ENCODE measurements around the gene NLN. TPM values are rescaled to one million over a fixed set of nuclear protein-coding genes. Genes with fewer than 3 reads are reported as not detected.

The NLN gene
- total RNA-seq, 1 donor from 2014 or later = 94.3 TPM

GRCh38 chr5:65736011-65736410 lies 14.0 kb downstream of the NLN start:
- H3K79me2 ChIP-seq (ENCODE audit: low read depth) = peaks cover 96% of the 10 kb centered on the region
- no peaks in the 10 kb centered on the region for H3K4me1 ChIP-seq
- no peak overlapping the region for H3K9ac ChIP-seq
- H3K27me3 Mint-ChIP-seq (ENCODE audit: insufficient read depth, low read depth) = no peaks in the 10 kb centered on the region
- H3K36me3 Mint-ChIP-seq = peaks cover 11% of the 10 kb centered on the region
- H3K4me3 Mint-ChIP-seq = no peak overlapping the region
- H3K9me3 ChIP-seq (ENCODE audit: low read depth) = no peaks in the 10 kb centered on the region
- H3K27ac ChIP-seq = no peak overlapping the region
- no peak for DNase-seq (ENCODE audit: low spot score)
- no peak overlapping the region for H3K4me2 ChIP-seq
- no peaks in the 10 kb centered on the region for H3K36me3 ChIP-seq
- peaks cover 3% of the 10 kb centered on the region for H3F3A ChIP-seq (ENCODE audit: low read depth)
- H3K4me1 Mint-ChIP-seq = peaks cover 2% of the 10 kb centered on the region
- peaks cover 34% of the 10 kb centered on the region for H4K20me1 ChIP-seq (ENCODE audit: low read depth)
- no peak overlapping the region for H3K27ac Mint-ChIP-seq
- no peaks in the 10 kb centered on the region for H3K27me3 ChIP-seq
- H2AFZ ChIP-seq (replicated peaks) = no peak overlapping the region
- peaks cover 3% of the 10 kb centered on the region for H3K9me3 Mint-ChIP-seq
- TF ChIP-seq CTCF (IDR thresholded peaks at IDR 0.05) (no peak), EZH2phosphoT487 (IDR thresholded peaks at IDR 0.05) (no peak), EZH2 (IDR thresholded peaks at IDR 0.05) (no peak)
- no peak overlapping the region for H3K4me3 ChIP-seq

GRCh38 chr5:65737842-65738241 lies 15.8 kb downstream of the NLN start:
- Histone ChIP-seq H3K9ac (no peak overlapping the region), H3F3A (ENCODE audit: low read depth) (peaks cover 3% of the 10 kb centered on the region), H3K27me3 (no peaks in the 10 kb centered on the region), H3K79me2 (ENCODE audit: low read depth) (peaks cover 99% of the 10 kb centered on the region), H3K27ac (no peak overlapping the region), H3K4me2 (no peak overlapping the region), H2AFZ (replicated peaks) (no peak overlapping the region), H4K20me1 (ENCODE audit: low read depth) (peaks cover 45% of the 10 kb centered on the region), H3K9me3 (ENCODE audit: low read depth) (no peaks in the 10 kb centered on the region), H3K36me3 (peaks cover 6% of the 10 kb centered on the region), H3K4me3 (no peak overlapping the region), H3K4me1 (no peaks in the 10 kb centered on the region)
- Mint-ChIP-seq H3K4me3 (no peak overlapping the region), H3K27me3 (ENCODE audit: insufficient read depth, low read depth) (no peaks in the 10 kb centered on the region), H3K9me3 (no peaks in the 10 kb centered on the region), H3K4me1 (no peaks in the 10 kb centered on the region), H3K36me3 (peaks cover 3% of the 10 kb centered on the region), H3K27ac (no peak overlapping the region)
- TF ChIP-seq EZH2 (IDR thresholded peaks at IDR 0.05) (no peak), CTCF (IDR thresholded peaks at IDR 0.05) (no peak), EZH2phosphoT487 (IDR thresholded peaks at IDR 0.05) (no peak)
- DNase-seq (ENCODE audit: low spot score) = no peak

GRCh38 chr5:65738305-65738704 lies 16.3 kb downstream of the NLN start:
- Mint-ChIP-seq H3K4me3 (no peak overlapping the region), H3K27me3 (ENCODE audit: insufficient read depth, low read depth) (no peaks in the 10 kb centered on the region), H3K4me1 (no peaks in the 10 kb centered on the region), H3K27ac (no peak overlapping the region), H3K9me3 (no peaks in the 10 kb centered on the region), H3K36me3 (peaks cover 3% of the 10 kb centered on the region)
- Histone ChIP-seq H3K27ac (no peak overlapping the region), H3K4me2 (no peak overlapping the region), H3K9ac (no peak overlapping the region), H2AFZ (replicated peaks) (no peak overlapping the region), H4K20me1 (ENCODE audit: low read depth) (peaks cover 47% of the 10 kb centered on the region), H3K27me3 (no peaks in the 10 kb centered on the region), H3K9me3 (ENCODE audit: low read depth) (no peaks in the 10 kb centered on the region), H3K4me1 (no peaks in the 10 kb centered on the region), H3F3A (ENCODE audit: low read depth) (peaks cover 3% of the 10 kb centered on the region), H3K36me3 (peaks cover 6% of the 10 kb centered on the region), H3K4me3 (no peak overlapping the region), H3K79me2 (ENCODE audit: low read depth) (peaks cover 100% of the 10 kb centered on the region)
- no peak for DNase-seq (ENCODE audit: low spot score)
- TF ChIP-seq EZH2phosphoT487 (IDR thresholded peaks at IDR 0.05) = no peak

- Histone ChIP-seq H3K27ac (no peak overlapping the region), H3K27me3 (no peaks in the 10 kb centered on the region), H3K79me2 (ENCODE audit: low read depth) (peaks cover 100% of the 10 kb centered on the region), H3K9ac (no peak overlapping the region), H4K20me1 (ENCODE audit: low read depth) (peaks cover 50% of the 10 kb centered on the region), H3K9me3 (ENCODE audit: low read depth) (no peaks in the 10 kb centered on the region), H3K36me3 (peaks cover 6% of the 10 kb centered on the region), H3K4me3 (no peak overlapping the region), H3F3A (ENCODE audit: low read depth) (peaks cover 3% of the 10 kb centered on the region), H3K4me1 (no peaks in the 10 kb centered on the region), H3K4me2 (no peak overlapping the region), H2AFZ (replicated peaks) (no peak overlapping the region)
- Mint-ChIP-seq H3K4me1 (no peaks in the 10 kb centered on the region), H3K27me3 (ENCODE audit: insufficient read depth, low read depth) (no peaks in the 10 kb centered on the region), H3K27ac (no peak overlapping the region), H3K4me3 (no peak overlapping the region), H3K9me3 (no peaks in the 10 kb centered on the region), H3K36me3 (peaks cover 3% of the 10 kb centered on the region)
- TF ChIP-seq EZH2phosphoT487 (IDR thresholded peaks at IDR 0.05) (no peak), EZH2 (IDR thresholded peaks at IDR 0.05) (no peak), CTCF (IDR thresholded peaks at IDR 0.05) (no peak)
- DNase-seq (ENCODE audit: low spot score) = no peak
These were observed 17.2 kb downstream of the NLN start for GRCh38 chr5:65739162-65739561.

Measured in neural progenitor cell (in vitro differentiated cells).